Stimulated activated memory B cell treated with anti-CD40 and anti-IgM and Interleukin-4, amounts not matched to agents 10 μg/mL and 1 μg/mL and 100 μg/mL, for 72 hours (primary cell): ENCODE measurements around the gene SCEL.

ENCODE experiments used
- ATAC-seq: fragments of 150-1000 bp; cut with Tn5 transposase; 2 replicates; pipeline ENCODE4 v1.10.0; 2021
- H3K27ac Mint-ChIP-seq: one replicate; pipeline ENCODE4 v1.8.0; 2022; ENCODE audit warnings: mild to moderate bottlenecking, mixed read lengths
- H3K27me3 Mint-ChIP-seq: one replicate; pipeline ENCODE4 v1.8.0; 2022; ENCODE audit warnings: mixed read lengths
- H3K36me3 Mint-ChIP-seq: one replicate; pipeline ENCODE4 v1.8.0; 2022; ENCODE audit warnings: mixed read lengths
- H3K4me1 Mint-ChIP-seq: one replicate; pipeline ENCODE4 v1.8.0; 2022; ENCODE audit warnings: mixed read lengths
- H3K4me3 Mint-ChIP-seq: one replicate; pipeline ENCODE4 v1.8.0; 2022; ENCODE audit warnings: mild to moderate bottlenecking, moderate library complexity, mixed read lengths
- H3K9me3 Mint-ChIP-seq: one replicate; pipeline ENCODE4 v1.8.0; 2022; ENCODE audit warnings: mixed read lengths

SCEL gene, protein sequence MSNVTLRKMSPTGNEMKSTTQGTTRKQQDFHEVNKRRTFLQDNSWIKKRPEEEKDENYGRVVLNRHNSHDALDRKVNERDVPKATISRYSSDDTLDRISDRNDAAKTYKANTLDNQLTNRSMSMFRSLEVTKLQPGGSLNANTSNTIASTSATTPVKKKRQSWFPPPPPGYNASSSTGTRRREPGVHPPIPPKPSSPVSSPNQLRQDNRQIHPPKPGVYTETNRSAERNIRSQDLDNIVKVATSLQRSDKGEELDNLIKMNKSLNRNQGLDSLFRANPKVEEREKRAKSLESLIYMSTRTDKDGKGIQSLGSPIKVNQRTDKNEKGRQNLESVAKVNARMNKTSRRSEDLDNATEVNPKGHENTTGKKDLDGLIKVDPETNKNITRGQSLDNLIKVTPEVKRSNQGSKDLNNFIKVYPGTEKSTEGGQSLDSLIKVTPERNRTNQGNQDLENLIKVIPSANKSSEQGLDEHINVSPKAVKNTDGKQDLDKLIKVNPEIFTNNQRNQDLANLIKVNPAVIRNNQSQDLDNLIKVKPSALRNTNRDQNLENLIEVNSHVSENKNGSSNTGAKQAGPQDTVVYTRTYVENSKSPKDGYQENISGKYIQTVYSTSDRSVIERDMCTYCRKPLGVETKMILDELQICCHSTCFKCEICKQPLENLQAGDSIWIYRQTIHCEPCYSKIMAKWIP

DNA sequence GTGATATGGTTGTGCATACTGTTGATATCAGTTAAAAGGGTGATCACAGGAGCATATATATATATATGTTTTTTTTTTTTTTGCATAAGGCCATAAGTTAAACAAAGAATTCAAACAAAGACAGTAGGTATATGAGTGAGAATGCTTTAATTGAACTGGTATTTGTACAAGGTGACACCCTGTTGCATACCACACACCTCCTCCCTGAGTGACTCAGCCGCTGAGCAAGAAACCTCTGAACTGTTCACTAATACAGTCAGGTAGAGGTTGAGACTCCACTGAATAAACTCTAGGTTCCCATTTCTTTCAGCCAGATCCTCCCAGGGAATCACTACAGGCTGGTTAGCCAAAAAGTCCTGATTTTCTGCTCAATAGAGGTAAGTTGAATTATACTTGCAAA, at the start of gene SCEL:
Gene SCEL (plus strand): TSS at position 259 of the 400 bp plus-strand sequence. CDS start 20,170 bp downstream, outside the sequence.
- no peaks in the 10 kb centered on the region for H3K36me3 Mint-ChIP-seq
- H3K27me3 Mint-ChIP-seq: peaks cover 41% of the 10 kb centered on the region
- no peaks in the 10 kb centered on the region for H3K9me3 Mint-ChIP-seq
- H3K4me1 Mint-ChIP-seq: no peaks in the 10 kb centered on the region
- ATAC-seq: no peak
- H3K4me3 Mint-ChIP-seq: no peak within 1 kb of the TSS
- H3K27ac Mint-ChIP-seq: no peak within 1 kb of the TSS

DNA sequence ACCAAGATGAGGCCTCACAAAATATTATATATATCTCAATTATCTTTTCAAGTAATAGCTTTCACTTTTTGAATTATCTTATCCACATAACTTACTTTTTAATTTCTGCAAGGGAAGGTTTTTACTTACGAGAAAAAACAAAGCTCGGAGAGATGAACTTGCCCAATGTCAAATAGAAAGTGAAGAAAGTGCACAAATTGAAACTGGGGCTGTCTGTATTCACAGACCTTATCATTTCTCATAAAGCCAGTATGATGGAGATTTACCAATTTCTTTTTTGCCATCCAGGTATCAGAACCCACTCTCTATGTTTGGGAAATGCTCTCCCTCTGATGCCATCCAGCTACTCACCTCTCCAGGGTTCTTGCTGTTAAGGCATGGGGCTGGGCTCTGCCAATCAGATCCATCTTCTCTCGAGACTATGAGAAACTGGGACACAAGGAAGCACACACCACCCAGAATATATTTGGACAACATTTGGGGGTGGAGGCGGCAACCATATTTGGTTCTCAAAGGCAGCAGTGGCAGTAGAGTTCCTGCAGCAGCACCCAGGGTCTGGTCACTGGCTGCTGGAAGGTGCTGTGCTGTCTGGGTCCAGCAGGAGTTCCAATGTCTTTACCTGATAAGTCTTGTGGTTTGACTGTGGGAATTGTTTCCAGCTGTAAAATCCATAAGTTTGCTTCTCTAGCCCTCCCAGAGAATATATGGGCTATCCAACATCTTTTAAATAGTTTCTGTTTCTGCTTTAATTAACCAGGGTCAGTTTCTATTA, 45.8 kb upstream of the SCEL start:
- Mint-ChIP-seq H3K9me3 (peaks cover 2% of the 10 kb centered on the region), H3K27me3 (peaks cover 30% of the 10 kb centered on the region), H3K4me3 (no peak overlapping the region), H3K4me1 (peaks cover 6% of the 10 kb centered on the region), H3K36me3 (no peaks in the 10 kb centered on the region), H3K27ac (no peak overlapping the region)
- no peak for ATAC-seq

GRCh38 chr13:77492982-77493381, 42.5 kb upstream of the SCEL start:
- Mint-ChIP-seq H3K4me3 (no peak overlapping the region), H3K27me3 (peaks cover 30% of the 10 kb centered on the region), H3K36me3 (no peaks in the 10 kb centered on the region), H3K27ac (no peak overlapping the region), H3K4me1 (peaks cover 6% of the 10 kb centered on the region), H3K9me3 (no peaks in the 10 kb centered on the region)
- ATAC-seq: peak; percentile 69

GRCh38 chr13:77494226-77494625, 41.3 kb upstream of the SCEL start:
- Mint-ChIP-seq H3K9me3 (no peaks in the 10 kb centered on the region), H3K27ac (no peak overlapping the region), H3K36me3 (no peaks in the 10 kb centered on the region), H3K4me3 (no peak overlapping the region), H3K27me3 (peaks cover 30% of the 10 kb centered on the region), H3K4me1 (peaks cover 6% of the 10 kb centered on the region)
- ATAC-seq: no peak

GRCh38 chr13:77497350-77497749, 38.2 kb upstream of the SCEL start:
- no peak for ATAC-seq
- H3K4me1 Mint-ChIP-seq: peaks cover 15% of the 10 kb centered on the region
- H3K4me3 Mint-ChIP-seq: no peak overlapping the region
- H3K27me3 Mint-ChIP-seq: peaks cover 26% of the 10 kb centered on the region
- no peak overlapping the region for H3K27ac Mint-ChIP-seq
- H3K36me3 Mint-ChIP-seq: no peaks in the 10 kb centered on the region
- no peaks in the 10 kb centered on the region for H3K9me3 Mint-ChIP-seq

GRCh38 chr13:77497835-77498234, 37.7 kb upstream of the SCEL start:
- no peaks in the 10 kb centered on the region for H3K36me3 Mint-ChIP-seq

DNA sequence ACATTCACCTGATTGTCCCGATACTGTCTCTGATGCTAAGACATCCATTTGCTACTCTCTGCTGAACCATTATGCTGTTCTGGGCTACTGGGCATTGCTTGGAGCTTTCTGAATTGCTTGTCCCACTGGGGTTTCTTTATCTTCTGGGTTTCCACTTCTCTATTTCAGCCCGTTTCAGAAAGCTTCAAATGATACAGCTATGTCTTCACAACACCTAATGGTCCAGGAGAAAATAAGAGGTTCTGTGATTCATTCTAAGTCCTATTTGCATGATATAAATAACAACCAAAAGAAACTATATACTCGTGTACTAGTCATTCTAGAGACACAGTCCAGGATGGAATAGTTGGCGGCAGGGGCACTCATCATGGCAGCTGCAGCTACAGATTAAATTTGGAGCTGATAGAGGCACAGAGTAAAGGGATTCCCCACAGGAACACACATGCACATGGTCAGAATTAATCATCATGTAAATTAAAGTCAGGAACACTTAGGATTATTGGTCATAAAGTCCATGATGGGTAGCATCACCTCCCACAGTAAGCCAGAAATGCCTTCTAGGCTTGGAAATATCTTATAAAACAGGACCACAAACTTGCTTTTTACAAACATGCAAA, 33.3 kb upstream of the SCEL start:
- no peaks in the 10 kb centered on the region for H3K36me3 Mint-ChIP-seq
- no peak overlapping the region for H3K4me3 Mint-ChIP-seq
- H3K27me3 Mint-ChIP-seq: peaks cover 33% of the 10 kb centered on the region
- H3K9me3 Mint-ChIP-seq: no peaks in the 10 kb centered on the region
- peak; percentile 95 for ATAC-seq
- no peak overlapping the region for H3K27ac Mint-ChIP-seq
- peaks cover 22% of the 10 kb centered on the region for H3K4me1 Mint-ChIP-seq

More at GRCh38 chr13:77497835-77498234, 37.7 kb upstream of the SCEL start:
- Mint-ChIP-seq H3K4me3 (no peak overlapping the region), H3K27ac (no peak overlapping the region), H3K4me1 (peaks cover 13% of the 10 kb centered on the region), H3K27me3 (peaks cover 21% of the 10 kb centered on the region), H3K9me3 (no peaks in the 10 kb centered on the region)
- ATAC-seq: no peak

DNA sequence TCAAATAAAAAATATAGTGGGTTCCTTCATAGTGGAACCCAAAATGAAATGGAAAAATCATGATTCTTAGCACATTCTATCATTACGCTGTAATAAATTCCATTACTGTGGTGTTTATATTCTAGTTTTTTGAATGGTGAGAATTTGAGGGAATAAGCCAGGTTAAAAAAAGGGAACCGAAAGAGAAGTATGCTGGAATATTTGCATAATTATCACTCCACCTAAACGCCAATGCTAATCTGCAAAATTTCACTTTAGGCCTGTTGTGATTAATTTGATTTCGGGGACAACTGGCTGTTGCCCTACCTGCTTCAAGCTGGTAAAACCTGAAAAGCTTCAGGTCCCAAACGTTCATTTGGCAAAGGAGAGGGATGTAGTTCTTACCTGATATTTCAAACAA, 32.1 kb upstream of the SCEL start:
- Mint-ChIP-seq H3K27me3 (peaks cover 33% of the 10 kb centered on the region), H3K9me3 (no peaks in the 10 kb centered on the region), H3K36me3 (no peaks in the 10 kb centered on the region), H3K27ac (no peak overlapping the region), H3K4me3 (no peak overlapping the region), H3K4me1 (peaks cover 22% of the 10 kb centered on the region)
- ATAC-seq: no peak

DNA sequence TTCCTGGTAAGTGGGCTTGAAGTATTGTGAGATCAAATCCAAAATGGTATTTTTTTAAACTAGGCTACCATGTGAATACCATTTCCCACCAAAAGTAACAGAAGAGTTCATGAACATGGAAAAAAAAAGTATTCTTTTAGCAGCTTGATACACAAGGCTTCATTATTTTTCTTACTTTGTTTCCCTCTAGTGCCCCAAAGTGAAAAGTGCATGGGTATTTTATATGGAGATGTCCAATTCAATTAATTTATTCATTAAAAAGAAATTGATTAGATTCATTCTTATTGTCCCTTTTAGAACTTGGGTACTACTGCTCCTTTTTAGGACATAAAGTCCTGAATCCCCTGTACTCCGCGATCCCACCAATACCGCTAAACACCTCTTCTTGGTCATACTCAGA, 28.6 kb upstream of the SCEL start:
- no peaks in the 10 kb centered on the region for H3K36me3 Mint-ChIP-seq
- no peak for ATAC-seq
- peaks cover 15% of the 10 kb centered on the region for H3K27me3 Mint-ChIP-seq
- H3K27ac Mint-ChIP-seq: no peak overlapping the region
- H3K9me3 Mint-ChIP-seq: no peaks in the 10 kb centered on the region
- H3K4me3 Mint-ChIP-seq: no peak overlapping the region
- peaks cover 26% of the 10 kb centered on the region for H3K4me1 Mint-ChIP-seq

DNA sequence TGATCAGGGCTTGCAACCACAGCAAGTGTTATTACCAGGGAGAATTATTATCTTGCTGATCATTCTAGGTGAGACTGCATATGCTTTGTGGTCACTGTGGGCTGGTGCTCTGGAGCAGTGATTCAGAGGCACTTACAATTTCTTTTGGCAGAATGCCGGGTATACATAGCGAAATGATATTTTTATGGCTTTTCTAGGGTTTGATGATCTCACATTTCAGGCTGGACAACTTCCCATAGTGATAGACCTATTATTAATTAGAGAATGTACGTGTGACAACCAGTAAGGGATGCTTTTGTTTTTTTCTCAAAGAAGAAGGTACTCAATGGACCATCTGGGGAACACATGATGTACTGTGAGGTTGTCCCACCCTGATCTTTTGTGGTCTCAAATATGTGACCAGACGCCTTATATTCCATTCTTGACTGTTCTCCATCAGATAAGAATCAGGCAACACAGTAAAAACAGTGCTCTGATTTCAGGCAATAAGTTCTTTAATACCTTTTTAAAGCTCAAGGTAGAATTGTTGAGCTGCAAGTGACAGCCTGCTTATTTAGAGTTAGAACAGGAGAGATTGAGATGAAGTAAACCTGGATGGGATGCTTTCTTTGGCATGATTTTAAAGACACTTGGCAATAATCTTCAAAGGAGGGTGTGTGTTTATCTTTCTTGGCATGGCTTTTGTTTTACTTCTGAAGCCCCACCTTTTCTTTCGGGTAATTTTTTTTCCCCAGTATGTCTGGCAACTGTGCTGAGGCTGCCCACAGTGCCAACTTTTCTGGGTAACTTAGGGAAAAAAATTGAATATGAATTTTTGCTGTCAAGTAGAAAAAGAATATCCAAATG, 27.4 kb upstream of the SCEL start:
- Mint-ChIP-seq H3K27ac (no peak overlapping the region), H3K27me3 (peaks cover 15% of the 10 kb centered on the region), H3K36me3 (no peaks in the 10 kb centered on the region), H3K9me3 (no peaks in the 10 kb centered on the region), H3K4me3 (no peak overlapping the region), H3K4me1 (peaks cover 17% of the 10 kb centered on the region)
- no peak for ATAC-seq

DNA sequence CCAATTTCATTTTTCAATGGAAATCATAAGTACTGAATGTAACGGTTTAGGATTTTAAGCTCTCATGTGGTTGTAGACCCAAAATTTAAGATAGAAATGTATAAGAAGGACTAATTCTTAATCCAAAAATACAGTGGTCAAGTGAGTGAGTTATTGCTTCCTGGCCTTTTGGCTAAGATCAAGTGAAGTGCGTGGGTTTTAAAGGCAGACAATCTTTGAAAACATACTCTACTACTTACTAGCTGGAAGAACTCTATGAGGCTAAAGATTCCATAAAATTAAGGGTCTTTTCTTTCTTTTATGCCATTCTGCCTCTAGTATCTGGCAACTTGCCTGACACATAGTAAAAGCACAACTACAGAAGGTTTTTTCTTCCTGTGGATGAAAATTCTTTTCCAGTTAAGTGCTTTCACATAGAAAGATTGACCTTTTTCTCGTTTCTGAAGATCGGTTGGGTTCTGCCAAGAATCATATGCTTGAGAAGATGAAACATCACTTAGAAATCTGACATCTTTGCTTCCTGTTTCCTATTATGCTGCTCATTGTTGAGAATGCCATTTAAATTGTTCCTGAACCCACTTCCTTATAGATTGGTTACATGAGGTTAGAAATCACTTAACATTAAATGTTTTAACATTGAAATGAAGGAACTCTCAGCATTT, 26.4 kb upstream of the SCEL start:
- H3K27me3 Mint-ChIP-seq: peaks cover 15% of the 10 kb centered on the region
- no peak overlapping the region for H3K27ac Mint-ChIP-seq
- no peaks in the 10 kb centered on the region for H3K36me3 Mint-ChIP-seq
- H3K9me3 Mint-ChIP-seq: no peaks in the 10 kb centered on the region
- H3K4me3 Mint-ChIP-seq: no peak overlapping the region
- H3K4me1 Mint-ChIP-seq: peaks cover 17% of the 10 kb centered on the region
- ATAC-seq: no peak

GRCh38 chr13:77510156-77510555, 25.4 kb upstream of the SCEL start:
- ATAC-seq: no peak
- Mint-ChIP-seq H3K4me1 (peaks cover 27% of the 10 kb centered on the region), H3K36me3 (no peaks in the 10 kb centered on the region), H3K9me3 (no peaks in the 10 kb centered on the region), H3K4me3 (no peak overlapping the region), H3K27me3 (peaks cover 15% of the 10 kb centered on the region), H3K27ac (no peak overlapping the region)

DNA sequence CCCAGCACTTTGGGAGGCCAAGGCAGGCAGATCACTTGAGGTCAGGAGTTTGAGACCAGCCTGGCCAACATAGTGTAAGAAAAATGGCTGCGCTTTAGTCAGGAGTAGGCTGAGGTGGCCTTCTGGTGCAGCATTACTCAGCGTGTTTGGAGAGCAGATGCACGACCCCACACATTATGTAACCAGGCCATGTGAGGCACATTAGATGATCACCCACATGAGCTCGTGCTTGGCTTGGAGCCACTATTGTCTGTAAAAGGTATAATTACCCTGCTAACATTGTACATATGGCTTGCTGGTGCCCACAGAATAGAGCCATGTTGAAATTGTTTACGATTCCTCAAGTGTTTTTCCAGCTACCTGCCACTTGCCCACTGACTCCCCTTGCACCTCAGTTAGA, 24.0 kb upstream of the SCEL start:
- peaks cover 31% of the 10 kb centered on the region for H3K4me1 Mint-ChIP-seq
- no peak overlapping the region for H3K27ac Mint-ChIP-seq
- H3K4me3 Mint-ChIP-seq: no peak overlapping the region
- H3K36me3 Mint-ChIP-seq: no peaks in the 10 kb centered on the region
- no peaks in the 10 kb centered on the region for H3K9me3 Mint-ChIP-seq
- no peak for ATAC-seq
- H3K27me3 Mint-ChIP-seq: peaks cover 6% of the 10 kb centered on the region
